K562 (cell line): Measurements from ENCODE around the gene MTF1. TPM values are rescaled to one million over a fixed set of nuclear protein-coding genes. Genes with fewer than 3 reads are reported as not detected.

Experiments
- polyA plus RNA-seq, 8 experiments: library from polyadenylated mRNA; depleted of rRNA in 4 of 8; stranded (reverse) in 5 of 8; unstranded in 3 of 8; fragments of >200 nt; fragmentation: Nextera tagmentation in 2 of 8; fragmentation: Illumina TruSeq in 1 of 8; extraction: Ambion mirVana in 2 of 8; extraction: Trizol in 1 of 8; gene quantifications; 2 replicates each; pipeline versions ENCODE4 v1.2.1 to v1.2.3, GENCODE V29; 2011 to 2014; ENCODE audit warnings: inconsistent platforms in 1 of 8, missing spikeins in 1 of 8
- small RNA-seq: library from RNA; depleted of rRNA; stranded (forward); fragments of <200 nt; gene quantifications from one replicate; pipeline ENCODE3, GENCODE V24; 2014
- total RNA-seq, 7 experiments: library from RNA; depleted of rRNA in 6 of 7; stranded (reverse); fragments of >200 nt in 6 of 7; fragmentation: Illumina TruSeq in 2 of 7; extraction: Trizol in 2 of 7; gene quantifications; 2 replicates each; pipeline versions ENCODE4 v1.2.1 to v1.2.3, GENCODE V29; 2011 to 2021; ENCODE audit warnings: low replicate concordance in 1 of 7

Gene MTF1
- total and polyA plus RNA-seq, 9 of the 15 experiments (the other 6 are each of a cell fraction or from before 2014, with no cell fraction given) = 1.1 to 12.2 (median 4.3) TPM

Small RNAs within 50 kb of the gene (small RNA-seq; reads per million reads assigned to genes)
- gene RF00092 (not detected), gene RNU6-584P (not detected)

Other genes starting within 250 kb of the MTF1 start
Only the 7 nearest of the 11 such genes appear.
- gene EPHA10, start 94.5 kb downstream of the MTF1 start, total RNA-seq (2014; rRNA removed) = not detected in 2 replicates
- not detected in 2 replicates for gene EPHA10, start 94.5 kb downstream of the MTF1 start, total RNA-seq (2014; rRNA removed; fragmentation: Illumina TruSeq; extraction: Trizol)
- not detected in 2 replicates for gene EPHA10, start 94.5 kb downstream of the MTF1 start, total RNA-seq (2015; rRNA removed; fragmentation: Illumina TruSeq; extraction: Trizol)
- 0.02 TPM in 1 of 2 replicates, not detected in the other for gene EPHA10, start 94.5 kb downstream of the MTF1 start, total RNA-seq (2021)
- not detected in 2 replicates for gene EPHA10, start 94.5 kb downstream of the MTF1 start, polyA plus RNA-seq (2011; rRNA removed)
- not detected in 2 replicates for gene EPHA10, start 94.5 kb downstream of the MTF1 start, polyA plus RNA-seq (2014; fragmentation: Illumina TruSeq; extraction: Trizol)
- under 1 TPM in 1 of 2 experiments, not detected in 1; 0.03 TPM for gene EPHA10, start 94.5 kb downstream of the MTF1 start, polyA plus RNA-seq (2014; fragmentation: Nextera tagmentation; extraction: Ambion mirVana)
- not detected in 2 replicates for gene EPHA10, start 94.5 kb downstream of the MTF1 start, polyA plus RNA-seq (2014; rRNA removed)
- 1.2 and 2.7 TPM in 2 replicates for gene MANEAL, start 65.7 kb downstream of the MTF1 start, total RNA-seq (2014; rRNA removed)
- 1.1 TPM in 2 replicates for gene MANEAL, start 65.7 kb downstream of the MTF1 start, total RNA-seq (2014; rRNA removed; fragmentation: Illumina TruSeq; extraction: Trizol)
- 2.0 and 2.1 TPM in 2 replicates for gene MANEAL, start 65.7 kb downstream of the MTF1 start, total RNA-seq (2015; rRNA removed; fragmentation: Illumina TruSeq; extraction: Trizol)
- 2.0 and 2.2 TPM in 2 replicates for gene MANEAL, start 65.7 kb downstream of the MTF1 start, total RNA-seq (2021)
- gene MANEAL, start 65.7 kb downstream of the MTF1 start, polyA plus RNA-seq (2011; rRNA removed) = 1.0 and 3.2 TPM in 2 replicates
- gene MANEAL, start 65.7 kb downstream of the MTF1 start, polyA plus RNA-seq (2014; fragmentation: Illumina TruSeq; extraction: Trizol) = 1.6 and 1.9 TPM in 2 replicates
- under 1 TPM; 0.37 to 0.59 TPM for gene MANEAL, start 65.7 kb downstream of the MTF1 start, polyA plus RNA-seq (2014; fragmentation: Nextera tagmentation; extraction: Ambion mirVana)
- 0.95 and 1.00 TPM in 2 replicates for gene MANEAL, start 65.7 kb downstream of the MTF1 start, polyA plus RNA-seq (2014; rRNA removed)
- gene C1orf122, start 51.8 kb downstream of the MTF1 start, total RNA-seq (2014; rRNA removed) = 70.9 and 85.3 TPM in 2 replicates
- 11.2 TPM in 2 replicates for gene C1orf122, start 51.8 kb downstream of the MTF1 start, total RNA-seq (2014; rRNA removed; fragmentation: Illumina TruSeq; extraction: Trizol)
- 18.6 and 22.0 TPM in 2 replicates for gene C1orf122, start 51.8 kb downstream of the MTF1 start, total RNA-seq (2015; rRNA removed; fragmentation: Illumina TruSeq; extraction: Trizol)
- 51.5 and 52.5 TPM in 2 replicates for gene C1orf122, start 51.8 kb downstream of the MTF1 start, total RNA-seq (2021)
- gene C1orf122, start 51.8 kb downstream of the MTF1 start, polyA plus RNA-seq (2011; rRNA removed) = 17.3 and 20.7 TPM in 2 replicates
- gene C1orf122, start 51.8 kb downstream of the MTF1 start, polyA plus RNA-seq (2014; fragmentation: Illumina TruSeq; extraction: Trizol) = 8.5 and 12.4 TPM in 2 replicates
- 1 to 10 TPM; 3.6 to 5.2 TPM for gene C1orf122, start 51.8 kb downstream of the MTF1 start, polyA plus RNA-seq (2014; fragmentation: Nextera tagmentation; extraction: Ambion mirVana)
- gene C1orf122, start 51.8 kb downstream of the MTF1 start, polyA plus RNA-seq (2014; rRNA removed) = 47.9 and 58.3 TPM in 2 replicates
- 58.5 and 65.1 TPM in 2 replicates for gene YRDC, start 51.4 kb downstream of the MTF1 start, total RNA-seq (2014; rRNA removed)
- 47.2 and 51.0 TPM in 2 replicates for gene YRDC, start 51.4 kb downstream of the MTF1 start, total RNA-seq (2014; rRNA removed; fragmentation: Illumina TruSeq; extraction: Trizol)
- 34.1 and 34.2 TPM in 2 replicates for gene YRDC, start 51.4 kb downstream of the MTF1 start, total RNA-seq (2015; rRNA removed; fragmentation: Illumina TruSeq; extraction: Trizol)
- gene YRDC, start 51.4 kb downstream of the MTF1 start, total RNA-seq (2021) = 57.2 and 60.1 TPM in 2 replicates
- 49.8 and 56.0 TPM in 2 replicates for gene YRDC, start 51.4 kb downstream of the MTF1 start, polyA plus RNA-seq (2011; rRNA removed)
- 40.2 and 44.8 TPM in 2 replicates for gene YRDC, start 51.4 kb downstream of the MTF1 start, polyA plus RNA-seq (2014; fragmentation: Illumina TruSeq; extraction: Trizol)
- gene YRDC, start 51.4 kb downstream of the MTF1 start, polyA plus RNA-seq (2014; fragmentation: Nextera tagmentation; extraction: Ambion mirVana) = 10 to 100 TPM; 11.1 to 16.7 TPM
- 54.4 and 58.9 TPM in 2 replicates for gene YRDC, start 51.4 kb downstream of the MTF1 start, polyA plus RNA-seq (2014; rRNA removed)
- gene INPP5B, start 87.5 kb upstream of the MTF1 start, total RNA-seq (2014; rRNA removed) = 25.2 and 33.7 TPM in 2 replicates
- gene INPP5B, start 87.5 kb upstream of the MTF1 start, total RNA-seq (2014; rRNA removed; fragmentation: Illumina TruSeq; extraction: Trizol) = 26.3 and 27.9 TPM in 2 replicates
- gene INPP5B, start 87.5 kb upstream of the MTF1 start, total RNA-seq (2015; rRNA removed; fragmentation: Illumina TruSeq; extraction: Trizol) = 22.2 and 23.6 TPM in 2 replicates
- 27.8 and 28.7 TPM in 2 replicates for gene INPP5B, start 87.5 kb upstream of the MTF1 start, total RNA-seq (2021)
- 20.9 and 27.8 TPM in 2 replicates for gene INPP5B, start 87.5 kb upstream of the MTF1 start, polyA plus RNA-seq (2011; rRNA removed)
- gene INPP5B, start 87.5 kb upstream of the MTF1 start, polyA plus RNA-seq (2014; fragmentation: Illumina TruSeq; extraction: Trizol) = 19.7 and 19.8 TPM in 2 replicates
- gene INPP5B, start 87.5 kb upstream of the MTF1 start, polyA plus RNA-seq (2014; fragmentation: Nextera tagmentation; extraction: Ambion mirVana) = 10 to 100 TPM; 14.1 to 16.5 TPM
- gene INPP5B, start 87.5 kb upstream of the MTF1 start, polyA plus RNA-seq (2014; rRNA removed) = 18.5 and 20.9 TPM in 2 replicates
- 237 and 305 TPM in 2 replicates for gene SF3A3, start 130.4 kb upstream of the MTF1 start, total RNA-seq (2014; rRNA removed)
- gene SF3A3, start 130.4 kb upstream of the MTF1 start, total RNA-seq (2014; rRNA removed; fragmentation: Illumina TruSeq; extraction: Trizol) = 303 and 319 TPM in 2 replicates
- 348 and 384 TPM in 2 replicates for gene SF3A3, start 130.4 kb upstream of the MTF1 start, total RNA-seq (2015; rRNA removed; fragmentation: Illumina TruSeq; extraction: Trizol)
- 177 and 184 TPM in 2 replicates for gene SF3A3, start 130.4 kb upstream of the MTF1 start, total RNA-seq (2021)
- 131 and 193 TPM in 2 replicates for gene SF3A3, start 130.4 kb upstream of the MTF1 start, polyA plus RNA-seq (2011; rRNA removed)
- gene SF3A3, start 130.4 kb upstream of the MTF1 start, polyA plus RNA-seq (2014; fragmentation: Illumina TruSeq; extraction: Trizol) = 305 and 350 TPM in 2 replicates
- 100 to 1,000 TPM; 197 to 467 TPM for gene SF3A3, start 130.4 kb upstream of the MTF1 start, polyA plus RNA-seq (2014; fragmentation: Nextera tagmentation; extraction: Ambion mirVana)
- gene SF3A3, start 130.4 kb upstream of the MTF1 start, polyA plus RNA-seq (2014; rRNA removed) = 237 and 245 TPM in 2 replicates
- gene FHL3, start 145.9 kb upstream of the MTF1 start, total RNA-seq (2014; rRNA removed) = 55.7 and 80.3 TPM in 2 replicates
- gene FHL3, start 145.9 kb upstream of the MTF1 start, total RNA-seq (2014; rRNA removed; fragmentation: Illumina TruSeq; extraction: Trizol) = 22.6 and 27.7 TPM in 2 replicates
- gene FHL3, start 145.9 kb upstream of the MTF1 start, total RNA-seq (2015; rRNA removed; fragmentation: Illumina TruSeq; extraction: Trizol) = 34.1 and 35.1 TPM in 2 replicates
- gene FHL3, start 145.9 kb upstream of the MTF1 start, total RNA-seq (2021) = 123 and 144 TPM in 2 replicates
- 14.8 and 18.9 TPM in 2 replicates for gene FHL3, start 145.9 kb upstream of the MTF1 start, polyA plus RNA-seq (2011; rRNA removed)
- 117 and 145 TPM in 2 replicates for gene FHL3, start 145.9 kb upstream of the MTF1 start, polyA plus RNA-seq (2014; fragmentation: Illumina TruSeq; extraction: Trizol)
- gene FHL3, start 145.9 kb upstream of the MTF1 start, polyA plus RNA-seq (2014; fragmentation: Nextera tagmentation; extraction: Ambion mirVana) = 1 to 10 TPM; 6.1 to 8.0 TPM
- 56.7 and 61.4 TPM in 2 replicates for gene FHL3, start 145.9 kb upstream of the MTF1 start, polyA plus RNA-seq (2014; rRNA removed)